ENCODE measurements around the gene LRRK2.
"Not testable (repeated sequence)": the region's sequence is repeated elsewhere in the genome, so short reads cannot be mapped to it uniquely, and the experiment has no call there.

LRRK2 gene

GRCh38 chr12:40215982-40216381 is 8.8 kb upstream of the LRRK2 start:
- no peak for DNase-seq

- no peak for DNase-seq
These were observed 8.1 kb upstream of the LRRK2 start for GRCh38 chr12:40216516-40217288.

- DNase-seq: no peak
These were observed 5.0 kb upstream of the LRRK2 start for GRCh38 chr12:40219760-40220159.

GRCh38 chr12:40222247-40222646 is 2.5 kb upstream of the LRRK2 start:
- no peak for DNase-seq

GRCh38 chr12:40223646-40224045 is 1.2 kb upstream of the LRRK2 start:
- DNase-seq: no peak

GRCh38 chr12:40225337-40225983 is 663 bp downstream of the LRRK2 start:
- no peak for DNase-seq

GRCh38 chr12:40225984-40226602 is 1.3 kb downstream of the LRRK2 start:
- DNase-seq: no peak

- DNase-seq: no peak
These were observed 1.9 kb downstream of the LRRK2 start for GRCh38 chr12:40226705-40227104.

- no peak for DNase-seq
These were observed 2.6 kb downstream of the LRRK2 start for GRCh38 chr12:40227447-40227846.

- DNase-seq: no peak
These were observed 3.9 kb downstream of the LRRK2 start for GRCh38 chr12:40228727-40229126.

GRCh38 chr12:40229690-40230651 is 5.2 kb downstream of the LRRK2 start:
- no peak for DNase-seq

- no peak for DNase-seq
These were observed 7.8 kb downstream of the LRRK2 start for GRCh38 chr12:40232602-40233001.

- no peak for DNase-seq
These were observed 9.1 kb downstream of the LRRK2 start for GRCh38 chr12:40233741-40234367.

GRCh38 chr12:40236357-40236850 is 11.6 kb downstream of the LRRK2 start:
- no peak for DNase-seq

GRCh38 chr12:40238266-40238902 is 13.6 kb downstream of the LRRK2 start:
- DNase-seq: no peak

- DNase-seq: no peak
These were observed 14.2 kb downstream of the LRRK2 start for GRCh38 chr12:40238979-40239378.

GRCh38 chr12:40240779-40241178 is 16.0 kb downstream of the LRRK2 start:
- no peak for DNase-seq

- DNase-seq: no peak
These were observed 16.9 kb downstream of the LRRK2 start for GRCh38 chr12:40241741-40242140.

- not testable (repeated sequence) for DNase-seq
These were observed 19.8 kb downstream of the LRRK2 start for GRCh38 chr12:40244526-40245156.

- DNase-seq: no peak
These were observed 23.2 kb downstream of the LRRK2 start for GRCh38 chr12:40248034-40248433.
